ENCODE results near the gene CST11.

DNA sequence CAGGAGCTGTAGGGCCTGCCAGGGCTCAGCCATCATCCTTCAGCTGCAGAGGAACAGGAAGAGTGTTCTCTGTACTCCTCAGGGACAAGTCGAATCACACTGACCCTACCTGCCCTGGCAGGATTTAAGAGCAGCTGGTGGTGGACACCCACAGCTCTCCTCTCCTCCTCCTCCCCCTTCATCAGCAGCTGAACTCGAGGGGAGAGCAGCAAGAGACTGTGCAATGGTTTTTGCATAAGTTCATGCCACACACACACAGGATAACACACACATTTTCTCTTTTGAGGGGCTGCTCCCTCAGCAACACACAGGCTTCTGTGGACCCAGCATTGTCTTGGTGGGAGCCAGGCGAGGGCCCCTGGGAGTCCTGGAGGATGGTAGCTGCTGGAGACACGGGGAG lies at the start of gene CST11:
- no peak for TF ChIP-seq EZH2phosphoT487 (IDR thresholded peaks at IDR 0.05; ENCODE audit: low read depth)
- TF ChIP-seq, protein P1, sequence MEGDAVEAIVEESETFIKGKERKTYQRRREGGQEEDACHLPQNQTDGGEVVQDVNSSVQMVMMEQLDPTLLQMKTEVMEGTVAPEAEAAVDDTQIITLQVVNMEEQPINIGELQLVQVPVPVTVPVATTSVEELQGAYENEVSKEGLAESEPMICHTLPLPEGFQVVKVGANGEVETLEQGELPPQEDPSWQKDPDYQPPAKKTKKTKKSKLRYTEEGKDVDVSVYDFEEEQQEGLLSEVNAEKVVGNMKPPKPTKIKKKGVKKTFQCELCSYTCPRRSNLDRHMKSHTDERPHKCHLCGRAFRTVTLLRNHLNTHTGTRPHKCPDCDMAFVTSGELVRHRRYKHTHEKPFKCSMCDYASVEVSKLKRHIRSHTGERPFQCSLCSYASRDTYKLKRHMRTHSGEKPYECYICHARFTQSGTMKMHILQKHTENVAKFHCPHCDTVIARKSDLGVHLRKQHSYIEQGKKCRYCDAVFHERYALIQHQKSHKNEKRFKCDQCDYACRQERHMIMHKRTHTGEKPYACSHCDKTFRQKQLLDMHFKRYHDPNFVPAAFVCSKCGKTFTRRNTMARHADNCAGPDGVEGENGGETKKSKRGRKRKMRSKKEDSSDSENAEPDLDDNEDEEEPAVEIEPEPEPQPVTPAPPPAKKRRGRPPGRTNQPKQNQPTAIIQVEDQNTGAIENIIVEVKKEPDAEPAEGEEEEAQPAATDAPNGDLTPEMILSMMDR (IDR thresholded peaks at IDR 0.05; ENCODE audit: low read depth, low read length), result no peak
